ENCODE data around the gene ALDOC.
A peak's percentile ranks its signal among the peaks of the same experiment; 100 is the strongest.

Gene ALDOC

DNA sequence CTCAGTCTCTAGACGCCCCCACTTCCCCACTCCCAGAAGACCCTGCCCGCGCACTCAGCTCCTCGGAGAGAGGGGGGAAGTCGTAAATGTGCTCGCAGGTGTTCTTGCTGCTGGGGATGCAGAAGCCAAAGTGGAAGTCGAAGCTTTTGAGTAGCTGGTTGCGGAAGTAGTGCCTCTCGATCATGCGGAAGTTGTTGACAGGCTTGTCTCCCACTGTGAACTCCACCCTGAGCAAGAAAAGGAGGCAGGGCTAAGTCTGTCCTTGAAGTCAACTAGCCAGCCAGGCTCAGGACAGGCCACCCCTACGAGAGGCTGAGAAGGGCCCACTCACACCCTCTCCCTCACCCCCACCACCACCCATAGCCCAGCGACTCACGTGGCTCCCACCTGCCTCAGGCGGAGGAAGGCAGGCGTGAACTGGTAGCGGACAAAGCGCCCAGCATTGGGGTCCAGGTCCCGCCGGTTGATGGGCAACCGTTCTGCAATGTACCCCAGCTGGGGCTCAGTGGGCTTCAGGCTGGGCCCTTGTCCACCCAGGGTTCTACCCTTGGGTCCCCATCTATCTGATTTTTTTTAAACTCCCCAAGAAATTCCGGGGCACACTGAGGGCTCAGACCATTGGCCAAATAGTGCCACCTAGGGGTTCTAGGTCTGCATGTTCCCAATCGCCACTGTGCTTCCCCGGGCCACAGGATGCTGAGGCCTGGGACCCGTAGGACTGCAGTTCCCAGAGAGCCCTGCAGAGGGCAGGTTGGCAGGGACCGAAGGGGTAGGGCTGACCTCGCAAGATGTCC is 28.9 kb downstream of the ALDOC start:
- TF ChIP-seq TAF1 (IDR thresholded peaks at IDR 0.05; ENCODE audit: low read depth) (no peak), FOXM1 (IDR thresholded peaks at IDR 0.05; ENCODE audit: borderline replicate concordance, low read depth) (no peak), NFIC (IDR thresholded peaks at IDR 0.05) (no peak), RAD21 (IDR thresholded peaks at IDR 0.05; ENCODE audit: low read depth) (peak; percentile 51), TCF12 (IDR thresholded peaks at IDR 0.05; ENCODE audit: low read depth) (no peak)
- TF ChIP-seq, protein P1, sequence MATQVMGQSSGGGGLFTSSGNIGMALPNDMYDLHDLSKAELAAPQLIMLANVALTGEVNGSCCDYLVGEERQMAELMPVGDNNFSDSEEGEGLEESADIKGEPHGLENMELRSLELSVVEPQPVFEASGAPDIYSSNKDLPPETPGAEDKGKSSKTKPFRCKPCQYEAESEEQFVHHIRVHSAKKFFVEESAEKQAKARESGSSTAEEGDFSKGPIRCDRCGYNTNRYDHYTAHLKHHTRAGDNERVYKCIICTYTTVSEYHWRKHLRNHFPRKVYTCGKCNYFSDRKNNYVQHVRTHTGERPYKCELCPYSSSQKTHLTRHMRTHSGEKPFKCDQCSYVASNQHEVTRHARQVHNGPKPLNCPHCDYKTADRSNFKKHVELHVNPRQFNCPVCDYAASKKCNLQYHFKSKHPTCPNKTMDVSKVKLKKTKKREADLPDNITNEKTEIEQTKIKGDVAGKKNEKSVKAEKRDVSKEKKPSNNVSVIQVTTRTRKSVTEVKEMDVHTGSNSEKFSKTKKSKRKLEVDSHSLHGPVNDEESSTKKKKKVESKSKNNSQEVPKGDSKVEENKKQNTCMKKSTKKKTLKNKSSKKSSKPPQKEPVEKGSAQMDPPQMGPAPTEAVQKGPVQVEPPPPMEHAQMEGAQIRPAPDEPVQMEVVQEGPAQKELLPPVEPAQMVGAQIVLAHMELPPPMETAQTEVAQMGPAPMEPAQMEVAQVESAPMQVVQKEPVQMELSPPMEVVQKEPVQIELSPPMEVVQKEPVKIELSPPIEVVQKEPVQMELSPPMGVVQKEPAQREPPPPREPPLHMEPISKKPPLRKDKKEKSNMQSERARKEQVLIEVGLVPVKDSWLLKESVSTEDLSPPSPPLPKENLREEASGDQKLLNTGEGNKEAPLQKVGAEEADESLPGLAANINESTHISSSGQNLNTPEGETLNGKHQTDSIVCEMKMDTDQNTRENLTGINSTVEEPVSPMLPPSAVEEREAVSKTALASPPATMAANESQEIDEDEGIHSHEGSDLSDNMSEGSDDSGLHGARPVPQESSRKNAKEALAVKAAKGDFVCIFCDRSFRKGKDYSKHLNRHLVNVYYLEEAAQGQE (IDR thresholded peaks at IDR 0.05; ENCODE audit: low read depth) = no peak

DNA sequence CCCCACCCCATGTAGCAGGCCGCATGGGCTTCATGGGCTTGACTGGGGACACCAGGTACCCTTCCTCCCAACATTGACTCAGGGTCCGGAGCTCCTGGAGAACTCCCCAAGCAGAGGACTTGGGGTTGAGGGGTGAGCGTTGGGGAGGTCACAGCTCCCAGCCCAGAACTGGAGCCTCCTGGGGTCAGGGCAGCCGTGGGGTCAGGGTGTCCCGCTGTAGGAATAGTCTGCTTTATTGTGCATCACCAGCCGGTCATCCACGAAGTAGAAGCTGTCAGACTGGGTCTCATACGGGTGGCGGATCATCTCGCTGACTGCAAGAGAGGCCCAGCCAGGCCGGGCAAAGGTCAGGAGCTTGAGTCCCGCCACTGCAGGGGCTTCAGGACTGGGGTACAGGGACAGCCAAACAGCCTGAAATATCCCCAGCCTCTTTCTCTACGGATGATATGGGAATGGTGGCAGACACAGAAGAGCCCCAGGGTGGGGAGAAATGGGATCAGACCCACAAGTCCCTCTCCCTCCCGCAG is 29.5 kb downstream of the ALDOC start:
- TF ChIP-seq CEBPB (IDR thresholded peaks at IDR 0.05) = no peak
- no peak for TF ChIP-seq EP300 (IDR thresholded peaks at IDR 0.05; ENCODE audit: borderline replicate concordance)
- TF ChIP-seq CREB1 (IDR thresholded peaks at IDR 0.05; ENCODE audit: low read depth) = no peak
- no peak for TF ChIP-seq NFIC (IDR thresholded peaks at IDR 0.05)
- TF ChIP-seq, protein P1 (IDR thresholded peaks at IDR 0.05; ENCODE audit: low read depth) = no peak
- no peak for TF ChIP-seq TCF12 (IDR thresholded peaks at IDR 0.05; ENCODE audit: low read depth)
- TF ChIP-seq, protein P2, sequence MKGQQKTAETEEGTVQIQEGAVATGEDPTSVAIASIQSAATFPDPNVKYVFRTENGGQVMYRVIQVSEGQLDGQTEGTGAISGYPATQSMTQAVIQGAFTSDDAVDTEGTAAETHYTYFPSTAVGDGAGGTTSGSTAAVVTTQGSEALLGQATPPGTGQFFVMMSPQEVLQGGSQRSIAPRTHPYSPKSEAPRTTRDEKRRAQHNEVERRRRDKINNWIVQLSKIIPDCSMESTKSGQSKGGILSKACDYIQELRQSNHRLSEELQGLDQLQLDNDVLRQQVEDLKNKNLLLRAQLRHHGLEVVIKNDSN (IDR thresholded peaks at IDR 0.05) = no peak
- TF ChIP-seq EGR1 (IDR thresholded peaks at IDR 0.05) = no peak
- TF ChIP-seq RAD21 (IDR thresholded peaks at IDR 0.05; ENCODE audit: low read depth) = no peak
- TF ChIP-seq YY1 (IDR thresholded peaks at IDR 0.05; ENCODE audit: low read depth) = no peak
- TF ChIP-seq TAF1 (IDR thresholded peaks at IDR 0.05; ENCODE audit: low read depth) = no peak
- TF ChIP-seq, protein P3, sequence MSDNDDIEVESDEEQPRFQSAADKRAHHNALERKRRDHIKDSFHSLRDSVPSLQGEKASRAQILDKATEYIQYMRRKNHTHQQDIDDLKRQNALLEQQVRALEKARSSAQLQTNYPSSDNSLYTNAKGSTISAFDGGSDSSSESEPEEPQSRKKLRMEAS (IDR thresholded peaks at IDR 0.05) = no peak
- TF ChIP-seq FOXM1 (IDR thresholded peaks at IDR 0.05; ENCODE audit: borderline replicate concordance, low read depth) = no peak
- no peak for TF ChIP-seq TEAD4 (IDR thresholded peaks at IDR 0.05)
- TF ChIP-seq ZBTB7A (IDR thresholded peaks at IDR 0.05; ENCODE audit: low read depth) = no peak

DNA sequence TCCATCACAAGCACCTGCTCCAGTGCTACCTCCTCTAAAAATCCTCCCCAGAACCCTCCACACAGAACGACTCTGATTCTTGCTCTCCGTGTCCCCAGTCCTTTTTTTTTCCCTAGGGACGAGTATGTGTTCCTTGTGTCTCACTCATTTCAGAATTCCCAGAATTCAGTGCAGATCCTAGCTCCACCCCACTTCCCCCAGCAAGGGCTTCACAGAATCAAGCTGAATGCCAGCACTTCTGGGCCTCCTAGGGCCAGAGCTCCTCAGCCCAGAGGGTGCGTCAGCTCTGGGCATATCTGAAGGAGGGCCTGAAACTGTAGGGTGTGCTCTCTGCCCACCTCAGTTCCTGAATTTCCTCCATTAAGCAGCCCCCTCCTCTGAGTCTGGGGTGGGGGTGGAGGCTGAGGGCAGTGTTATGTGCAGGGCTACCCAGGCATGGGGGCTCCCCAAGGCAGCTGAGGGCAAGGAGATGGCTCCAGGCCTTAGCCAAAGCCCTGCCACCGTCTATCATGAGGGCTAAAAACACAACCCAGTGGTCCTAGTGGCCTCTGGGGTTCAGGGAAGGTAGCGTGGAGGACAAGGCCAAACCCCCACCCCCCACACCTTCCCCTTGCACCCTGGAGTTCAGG is 30.8 kb downstream of the ALDOC start:
- TF ChIP-seq, protein P2 (IDR thresholded peaks at IDR 0.05) = no peak
- TF ChIP-seq TCF12 (IDR thresholded peaks at IDR 0.05; ENCODE audit: low read depth) = no peak
- TF ChIP-seq RAD21 (IDR thresholded peaks at IDR 0.05; ENCODE audit: low read depth) = no peak
- TF ChIP-seq YY1 (IDR thresholded peaks at IDR 0.05; ENCODE audit: low read depth) = no peak
- TF ChIP-seq, protein P1 (IDR thresholded peaks at IDR 0.05; ENCODE audit: low read depth) = no peak
- no peak for TF ChIP-seq TEAD4 (IDR thresholded peaks at IDR 0.05)

DNA sequence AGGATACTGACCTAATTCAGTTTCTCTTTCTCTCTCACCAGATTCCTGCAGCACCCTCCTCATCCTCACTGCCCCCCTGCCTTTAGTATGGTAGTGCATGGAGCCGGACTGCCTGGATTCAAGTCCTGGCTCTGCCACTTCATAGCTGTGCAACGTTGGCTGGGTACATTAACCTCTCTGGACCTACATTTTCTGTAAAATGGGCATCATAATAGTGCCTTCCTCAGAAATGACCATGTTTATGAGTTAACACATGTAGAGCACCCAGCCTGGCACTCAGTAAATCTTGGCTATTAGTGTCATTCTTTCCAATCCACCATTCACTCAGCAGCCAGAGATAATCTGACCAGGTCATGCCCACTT is 31.6 kb downstream of the ALDOC start:
- no peak for TF ChIP-seq CREB1 (IDR thresholded peaks at IDR 0.05; ENCODE audit: low read depth)
- TF ChIP-seq NFIC (IDR thresholded peaks at IDR 0.05) = no peak
- TF ChIP-seq EP300 (IDR thresholded peaks at IDR 0.05; ENCODE audit: borderline replicate concordance) = no peak
